Astrocyte (in vitro differentiated cells and primary cell): ENCODE data around the gene CNPPD1. TPM values are rescaled to one million over a fixed set of nuclear protein-coding genes. Genes with fewer than 3 reads are reported as not detected.

ENCODE experiments used
- DNase-seq: peaks from one replicate; pipeline ENCODE4 v3.0.0-alpha.2; 2010; ENCODE audit warnings: low read depth
- FAIRE-seq: peaks from 2 replicates; lab custom pipeline; 2011; peaks lifted over from hg19 to GRCh38; lab: Jason Lieb, UNC
- H2AFZ ChIP-seq: 2 replicates; pipeline ENCODE4 v1.6.0; 2012; ENCODE audit warnings: low read depth, low read length, inconsistent platforms
- H3K27ac ChIP-seq: 2 replicates; pipeline ENCODE4 v1.5.1; 2011; ENCODE audit warnings: low read depth, low read length, inconsistent platforms
- H3K27me3 ChIP-seq: 2 replicates; pipeline ENCODE4 v1.6.0; 2011; ENCODE audit warnings: low read length, inconsistent platforms; ENCODE audit not compliant: insufficient read depth
- H3K36me3 ChIP-seq: 2 replicates; pipeline ENCODE4 v1.5.1; 2011; ENCODE audit warnings: low read length, inconsistent platforms; ENCODE audit not compliant: insufficient read depth
- H3K4me1 ChIP-seq: 2 replicates; pipeline ENCODE4 v1.5.1; 2011; ENCODE audit warnings: low read length, inconsistent platforms; ENCODE audit not compliant: insufficient read depth
- H3K4me2 ChIP-seq: 2 replicates; pipeline ENCODE4 v1.6.0; 2012; ENCODE audit warnings: low read length, inconsistent platforms
- H3K4me3 ChIP-seq: 2 replicates; pipeline ENCODE4 v1.5.1; 2011; ENCODE audit warnings: low read depth, mild to moderate bottlenecking, low read length, inconsistent platforms; ENCODE audit not compliant: insufficient read depth
- H3K79me2 ChIP-seq: 2 replicates; pipeline ENCODE4 v1.6.0; 2012; ENCODE audit warnings: mild to moderate bottlenecking, low read length, inconsistent platforms; ENCODE audit not compliant: insufficient read depth
- H3K9ac ChIP-seq: 2 replicates; pipeline ENCODE4 v1.6.0; 2012; ENCODE audit warnings: mild to moderate bottlenecking, low read length, inconsistent platforms
- H3K9me3 ChIP-seq: 2 replicates; pipeline ENCODE4 v1.5.1; 2012; ENCODE audit warnings: low read depth, mild to moderate bottlenecking, low read length, inconsistent platforms; ENCODE audit not compliant: insufficient read depth
- H4K20me1 ChIP-seq: 2 replicates; pipeline ENCODE4 v1.6.0; 2012; ENCODE audit warnings: low read length, inconsistent platforms; ENCODE audit not compliant: insufficient read depth
- H3K27ac Mint-ChIP-seq: one replicate; pipeline ENCODE4 v1.8.0; 2021; ENCODE audit warnings: mild to moderate bottlenecking, mixed read lengths; ENCODE audit not compliant: unreplicated experiment
- H3K27me3 Mint-ChIP-seq: one replicate; pipeline ENCODE4 v1.8.0; 2021; ENCODE audit warnings: low read depth, mixed read lengths; ENCODE audit not compliant: unreplicated experiment
- H3K36me3 Mint-ChIP-seq: one replicate; pipeline ENCODE4 v1.8.0; 2021; ENCODE audit warnings: low read depth, mixed read lengths; ENCODE audit not compliant: unreplicated experiment
- H3K4me1 Mint-ChIP-seq: one replicate; pipeline ENCODE4 v1.8.0; 2021; ENCODE audit warnings: low read depth, mixed read lengths; ENCODE audit not compliant: unreplicated experiment
- H3K4me3 Mint-ChIP-seq: one replicate; pipeline ENCODE4 v1.8.0; 2021; ENCODE audit warnings: mild to moderate bottlenecking, moderate library complexity, mixed read lengths; ENCODE audit not compliant: unreplicated experiment
- H3K9me3 Mint-ChIP-seq: one replicate; pipeline ENCODE4 v1.8.0; 2021; ENCODE audit warnings: mild to moderate bottlenecking, mixed read lengths; ENCODE audit not compliant: unreplicated experiment
- EZH2 ChIP-seq: IDR thresholded peaks from 2 replicates; pipeline ENCODE4 v1.6.1; 2012; ENCODE audit warnings: mild to moderate bottlenecking, low read length, inconsistent platforms; ENCODE audit not compliant: insufficient read depth
- total RNA-seq: library from RNA; stranded (reverse); gene quantifications from 2 replicates; pipeline ENCODE4 v1.2.1, GENCODE V29; 2021
- TF ChIP-seq, protein P1 (sequence below): IDR thresholded peaks from 2 replicates; pipeline ENCODE4 v1.5.1; 2011; ENCODE audit warnings: low read depth, mild to moderate bottlenecking, inconsistent platforms, low read length, moderate library complexity; ENCODE audit not compliant: insufficient read depth

The CNPPD1 gene
- total RNA-seq, 1 donor from 2014 or later, result 28.1 TPM

GRCh38 chr2:219197388-219197787 lies 20.7 kb upstream of the CNPPD1 start:
- no peaks in the 10 kb centered on the region for H3K4me1 Mint-ChIP-seq
- DNase-seq (no peak), FAIRE-seq (no peak)
- Histone ChIP-seq H3K4me2 (no peak overlapping the region), H3K36me3 (no peaks in the 10 kb centered on the region), H3K4me1 (no peaks in the 10 kb centered on the region), H3K27me3 (peaks cover 6% of the 10 kb centered on the region), H3K4me3 (no peak overlapping the region), H2AFZ (no peak overlapping the region), H3K79me2 (no peaks in the 10 kb centered on the region), H3K9me3 (no peaks in the 10 kb centered on the region), H3K27ac (no peak overlapping the region), H3K9ac (no peak overlapping the region), H4K20me1 (no peaks in the 10 kb centered on the region)
- no peak overlapping the region for H3K27ac Mint-ChIP-seq
- no peak overlapping the region for H3K4me3 Mint-ChIP-seq
- H3K27me3 Mint-ChIP-seq, result peaks cover 17% of the 10 kb centered on the region
- TF ChIP-seq EZH2, result no peak
- TF ChIP-seq, protein P1, sequence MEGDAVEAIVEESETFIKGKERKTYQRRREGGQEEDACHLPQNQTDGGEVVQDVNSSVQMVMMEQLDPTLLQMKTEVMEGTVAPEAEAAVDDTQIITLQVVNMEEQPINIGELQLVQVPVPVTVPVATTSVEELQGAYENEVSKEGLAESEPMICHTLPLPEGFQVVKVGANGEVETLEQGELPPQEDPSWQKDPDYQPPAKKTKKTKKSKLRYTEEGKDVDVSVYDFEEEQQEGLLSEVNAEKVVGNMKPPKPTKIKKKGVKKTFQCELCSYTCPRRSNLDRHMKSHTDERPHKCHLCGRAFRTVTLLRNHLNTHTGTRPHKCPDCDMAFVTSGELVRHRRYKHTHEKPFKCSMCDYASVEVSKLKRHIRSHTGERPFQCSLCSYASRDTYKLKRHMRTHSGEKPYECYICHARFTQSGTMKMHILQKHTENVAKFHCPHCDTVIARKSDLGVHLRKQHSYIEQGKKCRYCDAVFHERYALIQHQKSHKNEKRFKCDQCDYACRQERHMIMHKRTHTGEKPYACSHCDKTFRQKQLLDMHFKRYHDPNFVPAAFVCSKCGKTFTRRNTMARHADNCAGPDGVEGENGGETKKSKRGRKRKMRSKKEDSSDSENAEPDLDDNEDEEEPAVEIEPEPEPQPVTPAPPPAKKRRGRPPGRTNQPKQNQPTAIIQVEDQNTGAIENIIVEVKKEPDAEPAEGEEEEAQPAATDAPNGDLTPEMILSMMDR, result no peak
- no peaks in the 10 kb centered on the region for H3K36me3 Mint-ChIP-seq
- no peaks in the 10 kb centered on the region for H3K9me3 Mint-ChIP-seq

- Mint-ChIP-seq H3K27ac (no peak overlapping the region), H3K9me3 (no peaks in the 10 kb centered on the region)
Measured at GRCh38 chr2:219186754-219187456, 10.2 kb upstream of the CNPPD1 start.

More at GRCh38 chr2:219186754-219187456, 10.2 kb upstream of the CNPPD1 start:
- H3K27ac ChIP-seq, result no peak overlapping the region
- H3K36me3 ChIP-seq, result peaks cover 21% of the 10 kb centered on the region
- no peak overlapping the region for H3K9ac ChIP-seq
- no peaks in the 10 kb centered on the region for H3K79me2 ChIP-seq
- Mint-ChIP-seq H3K27me3 (no peaks in the 10 kb centered on the region), H3K4me3 (no peak overlapping the region), H3K36me3 (peaks cover 6% of the 10 kb centered on the region), H3K4me1 (no peaks in the 10 kb centered on the region)
- H3K9me3 ChIP-seq, result no peaks in the 10 kb centered on the region
- TF ChIP-seq EZH2, result no peak
- TF ChIP-seq, protein P1, result no peak
- H3K27me3 ChIP-seq, result no peaks in the 10 kb centered on the region
- H4K20me1 ChIP-seq, result peaks cover 13% of the 10 kb centered on the region
- no peaks in the 10 kb centered on the region for H3K4me1 ChIP-seq
- no peak overlapping the region for H3K4me2 ChIP-seq
- no peak overlapping the region for H3K4me3 ChIP-seq
- H2AFZ ChIP-seq, result no peak overlapping the region
- DNase-seq (no peak), FAIRE-seq (no peak)
